GM18511 (cell line): Measurements from ENCODE around the gene CPXM2.

Experiments used
- ATAC-seq: cut with Tn5 transposase; IDR thresholded peaks from one replicate; pipeline ENCODE4 v1.9.1; 2021; ENCODE audit warnings: mild to moderate bottlenecking, moderate library complexity; ENCODE audit not compliant: unreplicated experiment

Gene CPXM2

DNA sequence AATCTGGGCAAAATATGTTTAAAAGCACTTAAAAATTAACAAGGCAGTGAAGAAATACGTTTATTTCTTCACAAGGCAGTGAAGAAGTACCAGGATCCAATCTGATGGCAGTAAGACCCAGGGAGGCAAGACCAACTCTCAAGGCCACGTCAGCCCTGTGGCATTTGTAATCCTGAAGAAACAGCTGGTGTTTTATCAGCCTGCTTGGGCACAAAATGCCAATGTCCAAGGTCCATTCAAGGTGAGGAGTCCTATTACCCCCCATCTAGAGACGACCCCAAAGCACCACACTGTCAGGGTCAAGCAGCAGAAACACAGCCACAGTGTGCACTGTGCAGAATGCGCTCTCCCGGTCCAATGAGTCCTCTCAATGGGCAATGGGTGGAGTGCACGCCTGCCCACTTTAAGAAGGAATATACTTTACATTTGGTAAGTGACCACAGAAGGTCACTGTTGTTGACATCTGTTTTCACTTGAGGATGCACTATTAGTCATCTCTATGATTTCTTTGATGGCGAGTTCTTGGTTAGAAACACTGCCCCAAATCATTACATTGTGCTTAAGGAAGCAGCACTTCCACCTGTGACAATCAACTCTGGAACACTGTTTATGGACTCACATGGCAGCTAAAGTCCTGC lies 12.8 kb downstream of the CPXM2 start:
- no peak for ATAC-seq

- no peak for ATAC-seq
Observed at GRCh38 chr10:123870260-123870659, 21.3 kb downstream of the CPXM2 start.

DNA sequence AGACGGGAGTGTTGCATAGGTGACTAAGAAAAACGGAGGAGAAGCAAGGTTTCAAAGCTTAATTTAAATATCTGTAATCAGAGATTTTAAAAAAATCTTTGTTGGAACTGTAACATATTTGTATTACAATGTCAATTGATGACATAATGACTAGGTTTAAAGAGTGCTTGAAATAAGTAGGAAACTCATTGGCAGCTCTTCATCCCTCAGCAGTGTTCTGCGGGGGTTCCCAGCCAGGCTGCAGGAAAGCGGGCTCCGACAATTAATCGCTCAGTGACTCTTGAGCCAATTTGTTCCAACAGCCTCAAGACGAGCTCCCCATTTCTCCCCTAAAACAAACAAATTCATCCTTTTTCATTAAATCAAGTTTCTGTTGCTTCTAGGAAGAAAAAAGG lies 22.6 kb downstream of the CPXM2 start:
- no peak for ATAC-seq

GRCh38 chr10:123868038-123869019 lies 23.3 kb downstream of the CPXM2 start:
- ATAC-seq, result no peak

- no peak for ATAC-seq
Observed at GRCh38 chr10:123865880-123866279, 25.7 kb downstream of the CPXM2 start.

DNA sequence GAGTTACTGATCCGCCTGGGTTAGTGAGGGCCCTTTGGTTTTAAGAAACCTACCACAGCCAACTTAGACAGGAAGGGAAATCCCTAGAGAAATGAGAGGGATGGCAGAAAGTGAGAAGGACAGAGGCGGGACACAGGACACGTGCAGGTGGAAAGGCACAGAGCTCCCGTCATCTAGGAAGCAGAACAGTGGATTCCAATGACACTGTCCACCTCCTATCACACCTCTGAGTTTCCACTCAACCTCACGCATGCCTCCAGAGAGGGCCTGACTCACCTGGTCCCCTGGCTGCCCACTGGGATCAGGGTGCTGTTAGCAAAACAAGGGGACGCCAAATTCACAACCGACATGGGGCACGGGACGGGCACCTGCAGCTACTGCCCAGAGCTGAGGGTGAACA lies 26.3 kb downstream of the CPXM2 start:
- no peak for ATAC-seq

- ATAC-seq, result no peak
Observed at GRCh38 chr10:123864923-123865322, 26.7 kb downstream of the CPXM2 start.

DNA sequence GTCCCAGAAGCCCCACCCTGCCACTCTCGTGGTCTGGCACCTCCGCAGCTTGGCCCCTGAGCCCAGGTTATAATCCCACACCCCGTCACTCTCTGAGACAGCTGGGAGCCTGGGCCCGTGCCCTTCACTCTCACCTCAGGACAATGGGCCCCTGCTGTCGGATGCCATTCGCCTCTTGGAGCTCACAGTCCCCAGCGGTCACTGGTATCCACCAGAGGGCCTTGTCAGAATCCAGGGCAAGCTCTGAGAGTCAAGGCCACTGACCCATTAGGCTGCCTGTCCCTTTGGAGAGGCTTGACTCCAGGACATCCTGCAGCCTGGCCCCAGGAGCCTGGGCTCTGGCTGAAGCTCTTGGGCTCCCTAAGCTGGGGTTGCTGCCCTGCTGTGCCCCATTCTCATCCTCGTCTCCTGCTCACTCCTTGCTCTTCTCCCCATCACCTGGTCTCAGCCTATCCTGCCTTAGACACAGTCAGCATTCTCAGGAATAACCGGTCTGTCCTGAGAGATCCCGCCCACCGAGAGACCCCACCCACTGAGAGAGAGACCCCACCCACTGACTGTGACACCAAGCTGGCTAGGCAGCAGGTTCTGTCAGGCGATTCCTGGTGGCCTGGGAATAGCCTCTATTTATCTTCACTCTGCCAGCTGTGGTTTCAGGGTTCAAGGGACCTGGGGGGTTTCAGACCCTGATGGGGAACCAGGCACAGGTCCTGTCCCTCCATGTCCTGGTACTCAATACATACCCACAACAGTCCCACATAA lies 27.7 kb downstream of the CPXM2 start:
- no peak for ATAC-seq

DNA sequence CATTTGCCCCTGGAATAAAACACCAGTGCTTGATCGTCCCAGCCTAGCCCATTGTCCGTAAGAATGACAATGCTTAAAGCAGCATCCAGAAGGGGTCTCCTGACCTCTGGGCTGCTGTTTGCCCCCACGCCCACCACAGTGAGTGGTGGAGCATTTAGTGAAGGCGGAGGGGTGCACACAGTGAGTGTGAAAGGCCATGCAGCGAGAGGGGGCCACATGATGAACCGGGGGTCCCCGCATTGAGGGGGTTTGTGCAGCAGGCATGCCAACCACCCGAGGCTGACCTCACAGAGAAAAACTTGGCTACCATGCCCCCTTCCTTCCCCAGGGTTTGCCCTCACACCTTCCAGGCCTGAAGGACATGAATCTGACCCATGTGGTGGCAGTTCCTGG lies 28.4 kb downstream of the CPXM2 start:
- ATAC-seq, result no peak

DNA sequence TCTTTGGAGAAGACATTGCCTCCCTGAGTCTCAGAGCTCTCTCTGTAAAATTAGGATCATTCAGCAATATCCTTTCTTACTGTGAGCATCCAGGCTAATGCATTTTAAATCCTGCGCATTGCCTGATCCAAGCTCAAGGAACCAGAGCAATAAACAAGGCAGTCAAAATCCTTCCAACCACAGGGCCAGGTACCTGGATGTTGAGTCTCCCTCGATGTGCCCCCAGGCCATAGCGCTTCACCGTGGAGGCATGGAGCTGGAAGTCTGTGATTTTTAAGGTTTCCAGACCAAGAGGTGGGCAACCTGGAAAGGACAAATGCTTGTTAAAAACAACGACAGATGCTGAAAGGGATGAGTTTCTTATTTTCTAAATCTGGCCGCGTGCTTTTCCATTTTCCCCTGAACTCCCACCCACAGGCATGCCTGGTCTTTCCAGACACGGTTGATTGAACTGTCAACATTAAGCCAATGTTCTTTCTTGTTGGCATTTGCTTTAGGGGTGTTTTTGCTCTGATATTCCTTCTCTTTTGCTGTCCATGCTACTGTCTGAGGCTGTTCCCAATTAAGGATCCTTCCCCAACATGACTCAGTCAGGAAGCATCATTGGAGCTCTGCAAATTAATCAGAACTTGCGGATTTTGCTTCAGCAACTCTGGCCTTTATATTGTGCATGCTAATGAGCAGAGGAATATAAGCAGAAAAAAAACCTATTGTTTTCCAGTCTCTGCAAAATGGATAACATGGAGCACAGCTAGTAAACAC lies 29.0 kb downstream of the CPXM2 start:
- ATAC-seq, result no peak

- ATAC-seq, result no peak
Observed at GRCh38 chr10:123860856-123861255, 30.8 kb downstream of the CPXM2 start.

GRCh38 chr10:123860209-123860608 lies 31.4 kb downstream of the CPXM2 start:
- ATAC-seq, result no peak

DNA sequence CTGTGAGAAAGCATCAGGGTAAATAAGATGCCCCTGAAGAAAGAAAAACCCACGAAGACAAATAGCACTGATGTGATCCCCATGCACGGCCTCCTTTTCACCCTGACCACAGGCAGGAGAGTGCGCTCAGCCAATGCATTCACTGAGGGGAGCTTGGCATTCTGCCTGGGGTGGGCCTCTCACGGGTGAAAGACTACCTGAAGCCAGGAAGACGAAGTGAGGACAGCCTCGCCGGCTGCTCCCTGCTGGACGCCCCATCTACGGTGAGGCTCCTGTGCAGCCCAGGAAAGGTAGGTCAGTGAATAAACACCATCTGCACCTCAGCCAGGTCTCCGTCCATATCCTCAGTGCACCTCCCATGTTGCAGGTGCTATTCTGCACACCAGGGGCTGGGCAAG lies 32.0 kb downstream of the CPXM2 start:
- ATAC-seq, result no peak

- no peak for ATAC-seq
Observed at GRCh38 chr10:123858907-123859652, 32.5 kb downstream of the CPXM2 start.

DNA sequence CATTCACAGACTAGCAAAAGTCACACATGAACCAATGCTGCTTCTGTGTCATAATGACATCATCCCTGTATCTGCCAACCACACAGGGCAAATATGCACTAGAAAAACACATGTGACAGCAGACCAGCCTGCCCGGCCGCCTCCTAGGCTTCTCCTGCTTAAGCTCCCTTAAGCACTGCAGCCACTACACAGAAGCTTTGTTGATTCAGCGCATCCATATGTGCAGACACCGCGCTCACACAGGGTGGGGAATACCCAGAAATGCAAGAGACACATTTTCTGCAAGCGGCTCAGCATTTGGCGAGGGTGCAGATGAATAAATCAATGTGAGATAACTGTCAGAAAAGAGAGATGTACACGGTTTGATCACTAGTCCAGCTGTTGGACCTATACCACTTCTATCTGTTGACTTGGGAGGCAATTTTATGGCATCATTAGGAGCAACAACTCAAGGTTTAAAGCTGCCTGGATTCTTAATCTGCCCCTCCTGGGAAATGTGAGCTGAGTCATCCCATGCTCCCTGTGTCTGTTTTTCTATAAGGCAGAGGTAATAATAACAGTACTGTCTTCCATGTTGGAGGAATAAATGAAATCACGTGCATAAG lies 33.4 kb downstream of the CPXM2 start:
- ATAC-seq, result no peak

DNA sequence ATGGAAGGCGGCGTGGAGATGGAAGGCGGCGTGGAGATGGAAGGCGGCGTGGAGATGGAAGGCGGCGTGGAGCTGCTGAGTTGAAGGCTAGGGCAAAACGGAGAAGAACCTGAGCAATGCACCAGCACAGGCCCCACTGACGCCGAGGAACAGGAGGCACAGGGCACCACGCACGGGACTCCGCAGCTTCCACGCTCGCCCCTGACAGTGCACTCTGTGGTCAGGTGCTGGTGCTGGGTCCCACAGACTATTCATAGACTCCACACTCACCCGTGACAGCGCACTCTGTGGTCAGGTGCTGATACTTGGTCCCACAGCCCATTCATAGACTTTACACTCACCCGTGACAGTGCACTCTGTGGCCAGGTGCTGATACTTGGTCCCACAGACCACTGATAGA lies 34.0 kb downstream of the CPXM2 start:
- no peak for ATAC-seq

DNA sequence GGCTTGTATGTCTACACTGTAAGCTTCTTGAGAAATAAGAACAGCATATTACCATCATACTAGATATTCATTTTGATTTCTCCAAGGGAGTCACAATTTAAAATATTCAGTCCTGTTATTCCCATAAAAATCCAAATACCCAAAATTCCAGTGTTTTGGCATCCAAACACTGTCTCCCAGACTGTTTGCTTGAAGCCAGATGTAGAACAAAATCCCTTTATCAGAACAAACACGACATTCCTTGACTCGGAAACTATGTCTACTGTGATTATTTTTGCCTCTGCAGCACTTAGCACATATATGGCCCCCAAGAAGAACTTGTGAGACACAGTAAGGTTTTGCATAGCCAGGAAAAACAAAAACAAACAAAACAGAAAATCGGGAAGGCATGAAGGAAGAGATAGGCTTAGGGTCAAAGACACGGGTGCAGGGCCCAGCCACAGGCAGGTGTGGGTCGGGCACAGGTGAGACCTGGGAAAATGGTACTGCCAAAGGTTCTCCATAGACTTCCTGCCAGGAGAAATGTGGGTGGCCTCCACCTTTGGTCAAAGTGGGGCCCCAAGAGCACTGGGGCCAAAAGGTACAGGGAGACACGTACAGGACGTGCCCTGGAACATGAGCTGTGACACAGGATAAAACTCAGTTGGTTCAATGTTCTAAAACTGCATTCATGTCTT lies 36.5 kb downstream of the CPXM2 start:
- no peak for ATAC-seq

DNA sequence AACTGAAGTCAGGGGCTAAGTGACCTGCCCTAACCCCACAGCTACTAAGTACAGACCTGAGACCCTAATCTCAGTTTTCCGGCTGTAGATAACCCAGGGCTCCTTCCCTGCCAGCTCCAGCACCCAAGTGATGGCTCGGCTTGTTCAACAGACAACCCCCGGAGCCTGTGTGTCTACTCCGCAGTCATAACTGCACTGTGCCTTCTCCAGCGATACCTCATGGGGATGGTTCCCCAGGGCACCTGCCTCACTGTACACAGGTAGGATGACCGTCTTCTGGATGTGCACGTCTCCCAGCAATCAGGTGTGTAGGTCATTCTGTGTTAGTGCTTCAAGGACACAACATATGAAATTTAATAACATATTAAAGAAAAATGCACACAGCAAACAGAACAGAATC lies 37.1 kb downstream of the CPXM2 start:
- ATAC-seq, result no peak

DNA sequence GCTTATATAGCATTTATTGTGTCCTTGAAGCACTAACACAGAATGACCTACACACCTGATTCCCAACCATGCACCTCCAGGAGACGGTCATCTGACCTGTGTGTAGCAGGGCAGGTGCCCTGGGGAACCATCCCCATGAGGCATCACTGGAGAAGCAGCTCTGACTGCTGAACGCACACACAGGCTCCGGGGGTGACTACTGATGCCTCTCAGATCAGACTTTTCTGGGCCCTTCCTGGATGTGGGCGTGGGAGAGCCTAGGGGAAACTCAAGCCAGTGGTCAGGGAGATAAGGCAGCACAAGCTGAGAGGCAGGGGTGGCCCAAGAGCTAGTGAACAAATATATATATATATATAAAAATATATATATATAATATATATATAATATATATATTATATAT lies 37.6 kb downstream of the CPXM2 start:
- ATAC-seq, result no peak
